GM12878 (cell line): ENCODE results near the gene ZSCAN4. TPM values are rescaled to one million over a fixed set of nuclear protein-coding genes. Genes with fewer than 3 reads are reported as not detected.

Experiments
- ATAC-seq: fragments of 200-7000 bp; cut with Tn5 transposase; 3 replicates; pipeline ENCODE4 v1.9.1; 2020; ENCODE audit warnings: mild to moderate bottlenecking, moderate library complexity
- BruUV-seq: library from RNA; stranded (reverse); fragments of 400-500 nt; replicated peaks from 2 replicates; lab custom pipeline; 2021; lab: Mats Ljungman, UMichigan
- CTCF ChIA-PET: fragments of 300-600 bp; sonication (Branson Sonifier 250); formaldehyde crosslinking; extraction: SDS; loops from one replicate; lab custom pipeline; 2021; ENCODE audit warnings: inconsistent platforms; lab: Yijun Ruan, JAX
- POLR2A ChIA-PET: fragments of 350-600 bp; formaldehyde crosslinking; extraction: SDS; loops from one replicate; lab custom pipeline; 2021; ENCODE audit warnings: inconsistent platforms; lab: Charles Lee
- RAD21 ChIA-PET: fragments of 300-600 bp; sonication (Branson Sonifier 250); formaldehyde crosslinking; loops from one replicate; lab custom pipeline; 2023; ENCODE audit warnings: antibody characterized with exemption; ENCODE audit not compliant: unreplicated experiment; lab: Charles Lee
- SMC1A ChIA-PET: fragments of 300-600 bp; sonication (Branson Sonifier 250); formaldehyde crosslinking; loops from one replicate; lab custom pipeline; 2023; ENCODE audit not compliant: unreplicated experiment, uncharacterized antibody; lab: Charles Lee
- DNase-seq: peaks from one replicate; pipeline ENCODE4 v3.0.0-alpha.2; 2011; ENCODE audit warnings: low read depth, low spot score
- FAIRE-seq: peaks from 3 replicates; lab custom pipeline; 2011; peaks lifted over from hg19 to GRCh38; lab: Jason Lieb, UNC
- H2AFZ ChIP-seq: 2 replicates; pipeline ENCODE4 v1.6.0; 2011; ENCODE audit warnings: low read depth, low read length, control low read depth; ENCODE audit not compliant: control insufficient read depth
- H3K27ac ChIP-seq: 2 replicates; pipeline ENCODE4 v1.5.1; 2011; ENCODE audit warnings: control low read depth; ENCODE audit not compliant: control insufficient read depth, insufficient read depth
- H3K27me3 ChIP-seq, 2 experiments: replicated peaks in 1 of 2; 2 replicates each; pipeline versions ENCODE4 v1.6.0 to v1.6.1; 2011; ENCODE audit warnings: low read length in 1 of 2; ENCODE audit not compliant: control insufficient read depth in 2 of 2, insufficient read depth in 2 of 2
- H3K36me3 ChIP-seq, 2 experiments: 2 replicates each; pipeline ENCODE4 v1.5.1; 2011; ENCODE audit warnings: low read length in 1 of 2; ENCODE audit not compliant: control insufficient read depth in 2 of 2, insufficient read depth in 2 of 2
- H3K4me1 ChIP-seq: 2 replicates; pipeline ENCODE4 v1.6.1; 2011; ENCODE audit warnings: mild to moderate bottlenecking, low read length, moderate library complexity, mixed read lengths; ENCODE audit not compliant: control insufficient read depth, insufficient read depth
- H3K4me2 ChIP-seq: 2 replicates; pipeline ENCODE4 v1.6.0; 2011; ENCODE audit warnings: control low read depth; ENCODE audit not compliant: control insufficient read depth, insufficient read depth
- H3K4me3 ChIP-seq: fragments of 200-600 bp; sonication (generic); 2 replicates; pipeline ENCODE4 v1.5.1; 2016
- H3K79me2 ChIP-seq: 2 replicates; pipeline ENCODE4 v1.6.0; 2011; ENCODE audit warnings: low read length; ENCODE audit not compliant: control insufficient read depth, insufficient read depth
- H3K9ac ChIP-seq: 2 replicates; pipeline ENCODE4 v1.8.0; 2011; ENCODE audit warnings: low read length, control low read depth, mixed read lengths; ENCODE audit not compliant: control insufficient read depth, insufficient read depth
- H3K9me3 ChIP-seq: replicated peaks from 3 replicates; pipeline ENCODE4 v1.5.1; 2011; ENCODE audit warnings: mild to moderate bottlenecking, low read length; ENCODE audit not compliant: control insufficient read depth, insufficient read depth
- H4K20me1 ChIP-seq: 2 replicates; pipeline ENCODE4 v1.6.0; 2011; ENCODE audit not compliant: control insufficient read depth, insufficient read depth
- BCL11A ChIP-seq: IDR thresholded peaks from 2 replicates; pipeline ENCODE4 v1.6.1; 2011; ENCODE audit warnings: low read depth, low read length
- FOS ChIP-seq: IDR thresholded peaks from 3 replicates; pipeline ENCODE4 v1.6.1; 2011; ENCODE audit warnings: borderline replicate concordance; ENCODE audit not compliant: insufficient read length; ENCODE audit errors: extremely low read depth
- RB1 ChIP-seq: fragments of 450-650 bp; formaldehyde crosslinking; IDR thresholded peaks from 2 replicates; pipeline ENCODE4 v1.6.1; 2017; ENCODE audit warnings: mild to moderate bottlenecking, borderline replicate concordance
- WGBS: methylation state at CpG from one replicate; pipeline ENCODE4 v1.1.6; 2016; ENCODE audit warnings: low lambda C conversion rate; ENCODE audit not compliant: insufficient replicate concordance, insufficient coverage; ENCODE audit errors: missing lambda C conversion rate; 5-methylcytosine and 5-hydroxymethylcytosine counted together
- in situ Hi-C: fragments of 300-500 bp; cut with MboI; formaldehyde crosslinking; loops from 9 replicates; pipeline ENCODE4 v1.14.3; 2018; ENCODE audit warnings: mixed read lengths
- intact Hi-C: fragments of 100-400 bp; cut with micrococcal nuclease; formaldehyde crosslinking; loops from one replicate; pipeline ENCODE4 v1.14.2; 2022; ENCODE audit not compliant: unreplicated experiment
- polyA plus RNA-seq, 11 experiments: library from polyadenylated mRNA; depleted of rRNA in 4 of 11; unstranded in 6 of 11; stranded (reverse) in 5 of 11; fragments of >200 nt; fragmentation: Nextera tagmentation in 4 of 11; fragmentation: Illumina TruSeq in 1 of 11; extraction: Ambion mirVana in 4 of 11; extraction: Trizol in 1 of 11; gene quantifications; 1 replicate in 1 of 11; 2 replicates in 10 of 11; pipeline versions ENCODE4 v1.2.1 to v1.2.3, GENCODE V29; 2011 to 2016; ENCODE audit warnings: inconsistent platforms in 2 of 11, missing spikeins in 2 of 11, low read depth in 1 of 11
- total RNA-seq, 4 experiments: library from RNA; depleted of rRNA in 3 of 4; stranded (reverse); fragments of >200 nt in 3 of 4; fragmentation: Illumina TruSeq in 1 of 4; extraction: Trizol in 1 of 4; gene quantifications; 2 replicates each; pipeline versions ENCODE4 v1.2.1 to v1.2.3, GENCODE V29; 2013 to 2021

The ZSCAN4 gene
- total and polyA plus RNA-seq, 10 of the 15 experiments (the other 5 are each of a cell fraction or from before 2014, with no cell fraction given) = 0.04 to 0.10 (median 0.06) TPM; not detected in 7

GRCh38 chr19:57719424-57719823, 50.7 kb downstream of the ZSCAN4 start:
- H3K4me1 ChIP-seq = no peaks in the 10 kb centered on the region
- FAIRE-seq (no peak), ATAC-seq (no peak), DNase-seq (no peak)
- H3K27ac ChIP-seq = no peak overlapping the region
- H3K9me3 ChIP-seq = peaks cover 46% of the 10 kb centered on the region
- no peak overlapping the region for H2AFZ ChIP-seq
- H3K27me3 ChIP-seq = no peaks in the 10 kb centered on the region
- CTCF ChIA-PET = no interaction called here
- no peaks in the 10 kb centered on the region for H4K20me1 ChIP-seq
- peaks cover 14 to 27% of the 10 kb centered on the region in 2 experiments for H3K36me3 ChIP-seq
- H3K4me3 ChIP-seq = no peak overlapping the region
- no TSS peak for BruUV-seq
- H3K79me2 ChIP-seq = no peaks in the 10 kb centered on the region
- H3K4me2 ChIP-seq = no peak overlapping the region
- POLR2A ChIA-PET = no interaction called here
- TF ChIP-seq FOS = no peak
- TF ChIP-seq, all 136 proteins: peak for 0
- intact Hi-C loops = no loop called here
- H3K9ac ChIP-seq = no peak overlapping the region
- SMC1A ChIA-PET = no interaction called here
- RAD21 ChIA-PET = no interaction called here
- in situ Hi-C loops = no loop called here

GRCh38 chr19:57719901-57720519, 51.3 kb downstream of the ZSCAN4 start:
- Histone ChIP-seq H3K27me3 (no peaks in the 10 kb centered on the region), H3K9me3 (peaks cover 46% of the 10 kb centered on the region), H3K4me1 (no peaks in the 10 kb centered on the region), H3K36me3 (peaks cover 14 to 27% of the 10 kb centered on the region in 2 experiments), H3K4me3 (no peak overlapping the region)
- ChIA-PET SMC1A (no interaction called here), CTCF (no interaction called here), POLR2A (no interaction called here)
- DNase-seq (no peak), FAIRE-seq (no peak)
- 98% methylated on average over 4 of the region's 4 CpGs for WGBS
- in situ Hi-C loops = no loop called here
- no peak for TF ChIP-seq BCL11A
- TF ChIP-seq RB1 = no peak
- TF ChIP-seq, all 136 proteins: peak for 0
- no peak overlapping the region for H2AFZ ChIP-seq
- BruUV-seq = no TSS peak
- intact Hi-C loops = no loop called here
- H4K20me1 ChIP-seq = no peaks in the 10 kb centered on the region
- RAD21 ChIA-PET = no interaction called here
- H3K9ac ChIP-seq = no peak overlapping the region
- H3K79me2 ChIP-seq = no peaks in the 10 kb centered on the region
- H3K27ac ChIP-seq = no peak overlapping the region
- no peak for ATAC-seq
- no peak overlapping the region for H3K4me2 ChIP-seq
